ENCODE data around the gene MEGF10.
A peak's percentile ranks its signal among the peaks of the same experiment; 100 is the strongest.
"Not testable (repeated sequence)": the region's sequence is repeated elsewhere in the genome, so short reads cannot be mapped to it uniquely, and the experiment has no call there.

MEGF10 gene

GRCh38 chr5:127290019-127290945 is at the start of gene MEGF10:
TSS of gene MEGF10 (plus strand) at chr5:127290796. CDS start at chr5:127331309, 40,513 bp downstream.
- DNase-seq (ENCODE audit: low spot score): peak; percentile 68

- DNase-seq (ENCODE audit: low spot score): no peak
These were observed 47.6 kb upstream of the MEGF10 start for GRCh38 chr5:127243011-127243410.

- DNase-seq (ENCODE audit: low spot score): no peak
These were observed 35.8 kb upstream of the MEGF10 start for GRCh38 chr5:127254729-127255284.

- no peak for DNase-seq (ENCODE audit: low spot score)
These were observed 33.6 kb upstream of the MEGF10 start for GRCh38 chr5:127256886-127257597.

- DNase-seq (ENCODE audit: low spot score): no peak
These were observed 29.9 kb upstream of the MEGF10 start for GRCh38 chr5:127260686-127261085.

GRCh38 chr5:127265473-127265872 is 25.1 kb upstream of the MEGF10 start:
- not testable (repeated sequence) for DNase-seq (ENCODE audit: low spot score)

- DNase-seq (ENCODE audit: low spot score): not testable (repeated sequence)
These were observed 22.3 kb upstream of the MEGF10 start for GRCh38 chr5:127268342-127268741.

GRCh38 chr5:127270713-127271112 is 19.9 kb upstream of the MEGF10 start:
- not testable (repeated sequence) for DNase-seq (ENCODE audit: low spot score)

- no peak for DNase-seq (ENCODE audit: low spot score)
These were observed 14.9 kb upstream of the MEGF10 start for GRCh38 chr5:127275641-127276193.

GRCh38 chr5:127280491-127281220 is 9.9 kb upstream of the MEGF10 start:
- DNase-seq (ENCODE audit: low spot score): no peak

GRCh38 chr5:127281609-127282008 is 9.0 kb upstream of the MEGF10 start:
- no peak for DNase-seq (ENCODE audit: low spot score)

GRCh38 chr5:127288676-127289075 is 1.9 kb upstream of the MEGF10 start:
- no peak for DNase-seq (ENCODE audit: low spot score)

GRCh38 chr5:127290946-127291693 is 524 bp downstream of the MEGF10 start:
- no peak for DNase-seq (ENCODE audit: low spot score)

- no peak for DNase-seq (ENCODE audit: low spot score)
These were observed 1.6 kb downstream of the MEGF10 start for GRCh38 chr5:127292030-127292735.

- DNase-seq (ENCODE audit: low spot score): no peak
These were observed 2.8 kb downstream of the MEGF10 start for GRCh38 chr5:127293373-127293772.

GRCh38 chr5:127294829-127295228 is 4.2 kb downstream of the MEGF10 start:
- DNase-seq (ENCODE audit: low spot score): no peak

- DNase-seq (ENCODE audit: low spot score): no peak
These were observed 4.9 kb downstream of the MEGF10 start for GRCh38 chr5:127295454-127295853.

GRCh38 chr5:127296321-127296720 is 5.7 kb downstream of the MEGF10 start:
- DNase-seq (ENCODE audit: low spot score): no peak

- not testable (repeated sequence) for DNase-seq (ENCODE audit: low spot score)
These were observed 6.3 kb downstream of the MEGF10 start for GRCh38 chr5:127296894-127297293.

GRCh38 chr5:127297348-127298035 is 6.9 kb downstream of the MEGF10 start:
- no peak for DNase-seq (ENCODE audit: low spot score)
